Suprapubic skin (tissue), 4 donors: ENCODE data around the gene COL4A4. TPM values are rescaled to one million over a fixed set of nuclear protein-coding genes. Genes with fewer than 3 reads are reported as not detected.

Experiments
- DNase-seq, 2 donors: peaks; one replicate each; pipeline ENCODE4 v3.0.0-alpha.2; 2019; ENCODE audit warnings: low spot score in 2 of 2
- H3K27ac ChIP-seq: fragments of 200-600 bp; sonication (generic); one replicate; pipeline ENCODE4 v1.5.1; 2019
- H3K27me3 ChIP-seq: fragments of 200-600 bp; sonication (generic); one replicate; pipeline ENCODE4 v1.5.1; 2019
- H3K36me3 ChIP-seq: fragments of 200-600 bp; sonication (generic); one replicate; pipeline ENCODE4 v1.5.1; 2019
- H3K4me1 ChIP-seq: fragments of 200-600 bp; sonication (generic); one replicate; pipeline ENCODE4 v1.5.1; 2019
- H3K4me3 ChIP-seq: fragments of 200-600 bp; sonication (generic); one replicate; pipeline ENCODE4 v1.5.1; 2019; ENCODE audit warnings: mild to moderate bottlenecking
- H3K9me3 ChIP-seq: fragments of 200-600 bp; sonication (generic); one replicate; pipeline ENCODE4 v1.5.1; 2019
- CTCF ChIP-seq, 2 donors: fragments of 200-600 bp in 1 of 2; fragments of 450-650 bp in 1 of 2; sonication (generic) in 1 of 2; IDR thresholded peaks; one replicate each; pipeline ENCODE4 v1.5.1; 2016 to 2019; ENCODE audit warnings: antibody characterized with exemption in 2 of 2, mild to moderate bottlenecking in 1 of 2, moderate library complexity in 1 of 2
- EP300 ChIP-seq: sonication (generic); formaldehyde crosslinking; IDR thresholded peaks from one replicate; pipeline ENCODE4 v1.6.1; 2017; ENCODE audit warnings: antibody characterized with exemption
- POLR2A ChIP-seq, 2 donors: fragments of 450-650 bp; IDR thresholded peaks; one replicate each; pipeline ENCODE4 v1.6.1; 2017; ENCODE audit warnings: antibody characterized with exemption in 2 of 2, mild to moderate bottlenecking in 2 of 2, moderate library complexity in 2 of 2
- POLR2AphosphoS5 ChIP-seq, 3 donors: sonication (generic); formaldehyde crosslinking; IDR thresholded peaks; one replicate each; pipeline ENCODE4 v1.6.1; 2017; ENCODE audit warnings: antibody characterized with exemption in 3 of 3
- WGBS: methylation state at CpG from one replicate; pipeline ENCODE4 v1.1.5; 2018; 5-methylcytosine and 5-hydroxymethylcytosine counted together
- total RNA-seq, 4 donors: library from RNA; depleted of rRNA; stranded (reverse); fragments of >200 nt; gene quantifications; one replicate each; pipeline ENCODE4 v1.1.0, GENCODE V29; 2016

COL4A4 gene
- total RNA-seq, 4 donors from 2014 or later, result 0.16 to 0.25 (median 0.23) TPM

- no peaks in the 10 kb centered on the region for H3K27me3 ChIP-seq
- WGBS, result 64% methylated on average over 6 of the region's 6 CpGs
- no peaks in the 10 kb centered on the region for H3K9me3 ChIP-seq
- H3K36me3 ChIP-seq, result no peaks in the 10 kb centered on the region
- TF ChIP-seq POLR2AphosphoS5 (IDR thresholded peaks at IDR 0.05), result no peak
- no peak for TF ChIP-seq EP300
- TF ChIP-seq POLR2A (IDR thresholded peaks at IDR 0.05), result no peak
- no peak for TF ChIP-seq CTCF (IDR thresholded peaks at IDR 0.05)
- H3K4me3 ChIP-seq, result no peak overlapping the region
- DNase-seq, result no peak
- no peak overlapping the region for H3K27ac ChIP-seq
- peaks cover 3% of the 10 kb centered on the region for H3K4me1 ChIP-seq
Measured at GRCh38 chr2:226969417-226970080, 194.5 kb downstream of the COL4A4 start.

- H3K27ac ChIP-seq, result no peak overlapping the region
- peaks cover 7% of the 10 kb centered on the region for H3K4me1 ChIP-seq
- H3K4me3 ChIP-seq, result no peak overlapping the region
- no peaks in the 10 kb centered on the region for H3K36me3 ChIP-seq
- TF ChIP-seq POLR2A (IDR thresholded peaks at IDR 0.05), result no peak
- TF ChIP-seq CTCF (IDR thresholded peaks at IDR 0.05), result no peak
- no peak for TF ChIP-seq POLR2AphosphoS5 (IDR thresholded peaks at IDR 0.05)
- TF ChIP-seq EP300, result no peak
- H3K9me3 ChIP-seq, result no peaks in the 10 kb centered on the region
- H3K27me3 ChIP-seq, result no peaks in the 10 kb centered on the region
- WGBS, result 96% methylated on average over 1 of the region's 1 CpG
- no peak for DNase-seq
Measured at GRCh38 chr2:226965376-226965775, 198.6 kb downstream of the COL4A4 start.

GRCh38 chr2:226963528-226963927 is 200.5 kb downstream of the COL4A4 start:
- H3K9me3 ChIP-seq, result no peaks in the 10 kb centered on the region
- H3K27me3 ChIP-seq, result no peaks in the 10 kb centered on the region
- TF ChIP-seq EP300 (no peak), POLR2A (IDR thresholded peaks at IDR 0.05) (no peak), CTCF (IDR thresholded peaks at IDR 0.05) (no peak), POLR2AphosphoS5 (IDR thresholded peaks at IDR 0.05) (no peak)
- H3K36me3 ChIP-seq, result no peaks in the 10 kb centered on the region
- H3K4me3 ChIP-seq, result no peak overlapping the region
- H3K4me1 ChIP-seq, result peaks cover 4% of the 10 kb centered on the region
- H3K27ac ChIP-seq, result no peak overlapping the region
- DNase-seq, result no peak
- WGBS, result 38% methylated on average over 1 of the region's 1 CpG

- Histone ChIP-seq H3K27me3 (no peaks in the 10 kb centered on the region), H3K27ac (no peak overlapping the region), H3K4me3 (no peak overlapping the region), H3K9me3 (peaks cover 4% of the 10 kb centered on the region), H3K36me3 (no peaks in the 10 kb centered on the region), H3K4me1 (peaks cover 4% of the 10 kb centered on the region)
- 60% methylated on average over 3 of the region's 3 CpGs for WGBS
- TF ChIP-seq POLR2A (IDR thresholded peaks at IDR 0.05) (no peak), EP300 (no peak), CTCF (IDR thresholded peaks at IDR 0.05) (no peak), POLR2AphosphoS5 (IDR thresholded peaks at IDR 0.05) (no peak)
- no peak for DNase-seq
Measured at GRCh38 chr2:226962176-226962773, 201.7 kb downstream of the COL4A4 start.

- WGBS, result 100% methylated on average over 1 of the region's 1 CpG
- no peak for DNase-seq
- no peak overlapping the region for H3K4me3 ChIP-seq
- TF ChIP-seq EP300 (no peak), CTCF (IDR thresholded peaks at IDR 0.05) (no peak), POLR2A (IDR thresholded peaks at IDR 0.05) (no peak)
- no peaks in the 10 kb centered on the region for H3K27me3 ChIP-seq
- H3K36me3 ChIP-seq, result no peaks in the 10 kb centered on the region
- H3K9me3 ChIP-seq, result peaks cover 4% of the 10 kb centered on the region
- H3K27ac ChIP-seq, result no peak overlapping the region
- peaks cover 14% of the 10 kb centered on the region for H3K4me1 ChIP-seq
Measured at GRCh38 chr2:226959418-226959817, 204.6 kb downstream of the COL4A4 start.
